ENCODE measurements around the gene NUDT15.

GRCh38 chr13:48069573-48069972 is 32.0 kb downstream of the NUDT15 start:
- TF ChIP-seq CTCF (IDR thresholded peaks at IDR 0.05; ENCODE audit: borderline replicate concordance, extremely low read depth, low read length, poor library complexity, severe bottlenecking) (no peak), EZH2 (IDR thresholded peaks at IDR 0.05; ENCODE audit: borderline replicate concordance, low read depth, low read length, severe bottlenecking) (no peak)
